Body of pancreas (tissue), 4 donors: ENCODE data around the gene EPHA4. TPM values are rescaled to one million over a fixed set of nuclear protein-coding genes. Genes with fewer than 3 reads are reported as not detected.

ENCODE experiments used
- ATAC-seq: fragments of 150-250 bp; one replicate; pipeline ENCODE4 v1.9.1; 2016
- DNase-seq, 4 donors: peaks; one replicate each; pipeline ENCODE4 v3.0.0-alpha.2; 2019
- H3K27ac ChIP-seq, 4 donors: fragments of 200-600 bp; sonication (generic); 1 replicate in 3 of 4; 2 replicates in 1 of 4; pipeline versions ENCODE4 v1.5.1 to v1.6.1; 2016 to 2019; ENCODE audit warnings: mild to moderate bottlenecking in 1 of 4, mixed read lengths in 1 of 4, moderate library complexity in 1 of 4
- H3K27me3 ChIP-seq, 2 donors: fragments of 200-600 bp; sonication (generic); one replicate each; pipeline ENCODE4 v1.6.0; 2016; ENCODE audit warnings: mild to moderate bottlenecking in 1 of 2
- H3K36me3 ChIP-seq, 2 donors: fragments of 200-600 bp; sonication (generic); replicated peaks in 1 of 2; 2 replicates each; pipeline ENCODE4 v1.5.1; 2016; ENCODE audit warnings: low read depth in 2 of 2; ENCODE audit not compliant: insufficient read depth in 1 of 2
- H3K4me1 ChIP-seq: fragments of 200-600 bp; sonication (generic); one replicate; pipeline ENCODE4 v1.6.0; 2016
- H3K4me3 ChIP-seq, 2 donors: fragments of 200-600 bp; sonication (generic); 1 replicate in 1 of 2; 2 replicates in 1 of 2; pipeline ENCODE4 v1.5.1; 2016 to 2019
- H3K9me3 ChIP-seq, 3 donors: fragments of 200-600 bp; sonication (generic); 1 replicate in 2 of 3; 2 replicates in 1 of 3; pipeline ENCODE4 v1.5.1; 2016
- CTCF ChIP-seq, 7 experiments: fragments of 450-650 bp in 4 of 7; fragments of 200-600 bp in 3 of 7; sonication (generic) in 3 of 7; IDR thresholded peaks; one replicate each; pipeline ENCODE4 v1.5.1; 2016 to 2019; ENCODE audit warnings: antibody characterized with exemption in 7 of 7
- POLR2A ChIP-seq, 3 donors: fragments of 450-650 bp; IDR thresholded peaks; one replicate each; pipeline ENCODE4 v1.6.1; 2016; ENCODE audit warnings: antibody characterized with exemption in 3 of 3, mild to moderate bottlenecking in 2 of 3
- WGBS, 2 donors: methylation state at CpG; one replicate each; pipeline ENCODE4 v1.1.5; 2017; 5-methylcytosine and 5-hydroxymethylcytosine counted together
- intact Hi-C: fragments of 100-400 bp; cut with DNase I; formaldehyde crosslinking; loops from one replicate; pipeline ENCODE4 v1.15.1; 2023
- total RNA-seq, 2 donors: library from RNA; depleted of rRNA; stranded (reverse); fragments of >200 nt; gene quantifications; one replicate each; pipeline ENCODE4 v1.1.0, GENCODE V29; 2016

EPHA4 gene
- total RNA-seq, 2 donors from 2014 or later = 4.0 to 5.2 TPM

- whole genome bisulfite sequencing, 2 donors = 78 to 90% methylated on average over 3 of the region's 3 CpGs
- ATAC-seq (no peak), DNase-seq (no peak)
- no peaks in the 10 kb centered on the region for H3K36me3 ChIP-seq
- TF ChIP-seq POLR2A (IDR thresholded peaks at IDR 0.05) (no peak), CTCF (IDR thresholded peaks at IDR 0.05) (no peak)
- no peaks in the 10 kb centered on the region for H3K9me3 ChIP-seq
- intact Hi-C loops = no loop called here
- H3K27me3 ChIP-seq = peaks cover 0 to 34% of the 10 kb centered on the region in 2 donors
- H3K27ac ChIP-seq = no peak overlapping the region
- H3K4me1 ChIP-seq = peaks cover 18% of the 10 kb centered on the region
- H3K4me3 ChIP-seq = no peak overlapping the region
Observed at GRCh38 chr2:221567231-221567760, 4.8 kb downstream of the EPHA4 start.

- WGBS, 2 donors = 89 to 92% methylated on average over 14 of the region's 14 CpGs
- H3K9me3 ChIP-seq = no peaks in the 10 kb centered on the region
- no peaks in the 10 kb centered on the region for H3K4me1 ChIP-seq
- H3K4me3 ChIP-seq = no peak overlapping the region
- no peak for ATAC-seq
- H3K27me3 ChIP-seq = peaks cover 0 to 10% of the 10 kb centered on the region in 2 donors
- no peak for DNase-seq
- TF ChIP-seq POLR2A (IDR thresholded peaks at IDR 0.05) (no peak), CTCF (IDR thresholded peaks at IDR 0.05) (no peak)
- H3K27ac ChIP-seq = no peak overlapping the region
- intact Hi-C loops = no loop called here
- H3K36me3 ChIP-seq = no peaks in the 10 kb centered on the region
Observed at GRCh38 chr2:221563270-221563985, 8.7 kb downstream of the EPHA4 start.

DNA sequence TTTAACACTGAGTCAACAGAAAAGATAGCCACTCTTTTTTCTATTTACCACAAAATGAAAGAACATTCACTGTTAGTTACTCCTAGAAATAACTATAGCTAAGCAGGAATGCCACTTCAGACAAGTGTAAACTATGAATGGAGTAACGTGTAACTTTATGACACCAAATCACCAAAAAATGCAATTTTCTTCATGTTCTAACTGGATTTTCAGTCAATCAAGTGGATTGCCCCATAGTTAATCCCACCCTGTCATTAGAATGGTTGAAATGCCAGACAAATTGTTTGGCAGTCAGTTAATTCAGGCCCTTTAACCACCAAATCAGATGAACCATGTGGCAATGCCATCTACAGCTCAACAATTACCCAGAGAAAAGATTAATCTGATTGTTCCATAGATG, 9.9 kb downstream of the EPHA4 start:
- DNase-seq (no peak), ATAC-seq (no peak)
- no peak for TF ChIP-seq POLR2A (IDR thresholded peaks at IDR 0.05)
- TF ChIP-seq CTCF (IDR thresholded peaks at IDR 0.05) = no peak
- Histone ChIP-seq H3K27me3 (no peaks in the 10 kb centered on the region), H3K4me1 (no peaks in the 10 kb centered on the region), H3K36me3 (no peaks in the 10 kb centered on the region), H3K4me3 (no peak overlapping the region), H3K27ac (no peak overlapping the region), H3K9me3 (no peaks in the 10 kb centered on the region)
- 81 to 85% methylated on average over 1 of the region's 1 CpG for WGBS, 2 donors
- intact Hi-C loops = no loop called here

GRCh38 chr2:221561770-221562169, 10.3 kb downstream of the EPHA4 start:
- WGBS, 2 donors = 68 to 73% methylated on average over 4 of the region's 4 CpGs
- Histone ChIP-seq H3K27me3 (no peaks in the 10 kb centered on the region), H3K4me3 (no peak overlapping the region), H3K9me3 (no peaks in the 10 kb centered on the region), H3K4me1 (no peaks in the 10 kb centered on the region), H3K36me3 (no peaks in the 10 kb centered on the region), H3K27ac (no peak overlapping the region)
- intact Hi-C loops = no loop called here
- no peak for TF ChIP-seq CTCF (IDR thresholded peaks at IDR 0.05)
- no peak for TF ChIP-seq POLR2A (IDR thresholded peaks at IDR 0.05)
- DNase-seq (no peak), ATAC-seq (no peak)

- no peak for DNase-seq
- H3K27me3 ChIP-seq = no peaks in the 10 kb centered on the region
- no peak for TF ChIP-seq POLR2A (IDR thresholded peaks at IDR 0.05)
- TF ChIP-seq CTCF (IDR thresholded peaks at IDR 0.05) = no peak
- H3K36me3 ChIP-seq = no peaks in the 10 kb centered on the region
- no peak overlapping the region for H3K4me3 ChIP-seq
- no peak for ATAC-seq
- no peaks in the 10 kb centered on the region for H3K9me3 ChIP-seq
- H3K4me1 ChIP-seq = no peaks in the 10 kb centered on the region
- 65 to 71% methylated on average over 5 of the region's 5 CpGs for WGBS, 2 donors
- intact Hi-C loops = no loop called here
- no peak overlapping the region for H3K27ac ChIP-seq
Observed at GRCh38 chr2:221559991-221560390, 12.1 kb downstream of the EPHA4 start.
